ENCODE measurements around the gene MAGEB1. TPM values are rescaled to one million over a fixed set of nuclear protein-coding genes. Genes with fewer than 3 reads are reported as not detected.

Gene MAGEB1
- total RNA-seq, 6 experiments from 2014 or later: not detected

DNA sequence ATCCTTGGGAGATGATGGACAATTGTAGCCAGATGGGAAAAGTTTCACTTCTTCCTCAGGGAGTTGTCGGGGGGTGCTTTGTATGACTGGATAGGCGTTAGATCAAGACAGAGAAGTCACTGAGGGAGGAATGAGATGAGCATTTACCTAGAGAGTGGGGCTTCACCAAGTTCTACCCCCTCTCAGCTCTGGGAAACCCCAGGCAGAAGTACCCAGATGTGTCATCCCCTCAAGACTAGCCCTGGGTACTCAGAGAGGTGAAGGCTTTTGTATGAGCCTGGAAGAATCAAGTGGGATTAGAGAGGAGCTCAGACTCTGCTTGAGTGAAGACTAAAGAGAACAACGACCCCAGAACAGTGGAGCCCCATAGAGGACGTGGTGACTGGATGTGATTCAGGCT lies 1.9 kb downstream of the MAGEB1 start:
- H3K4me1 Mint-ChIP-seq (ENCODE audit: low read depth): no peaks in the 10 kb centered on the region
- no peaks in the 10 kb centered on the region for H3K9me3 Mint-ChIP-seq
- DNase-seq: no peak
- no peaks in the 10 kb centered on the region for H3K36me3 Mint-ChIP-seq (ENCODE audit: low read depth)
- H3K27ac Mint-ChIP-seq: no peak overlapping the region
- peaks cover 6% of the 10 kb centered on the region; the same call in 1 of the 2 replicates for H3K27me3 Mint-ChIP-seq (ENCODE audit: insufficient read depth)
- no peak overlapping the region for H3K4me3 Mint-ChIP-seq
- TF ChIP-seq CTCF (IDR thresholded peaks at IDR 0.05): no peak

GRCh38 chrX:30253257-30253656 lies 6.3 kb downstream of the MAGEB1 start:
- TF ChIP-seq CTCF (IDR thresholded peaks at IDR 0.05): no peak
- Mint-ChIP-seq H3K9me3 (peaks cover 5% of the 10 kb centered on the region; the same call in 1 of the 2 replicates), H3K4me1 (ENCODE audit: low read depth) (no peaks in the 10 kb centered on the region), H3K27ac (no peak overlapping the region), H3K27me3 (ENCODE audit: insufficient read depth) (peaks cover 4% of the 10 kb centered on the region), H3K4me3 (no peak overlapping the region), H3K36me3 (ENCODE audit: low read depth) (no peaks in the 10 kb centered on the region)
- DNase-seq: no peak

DNA sequence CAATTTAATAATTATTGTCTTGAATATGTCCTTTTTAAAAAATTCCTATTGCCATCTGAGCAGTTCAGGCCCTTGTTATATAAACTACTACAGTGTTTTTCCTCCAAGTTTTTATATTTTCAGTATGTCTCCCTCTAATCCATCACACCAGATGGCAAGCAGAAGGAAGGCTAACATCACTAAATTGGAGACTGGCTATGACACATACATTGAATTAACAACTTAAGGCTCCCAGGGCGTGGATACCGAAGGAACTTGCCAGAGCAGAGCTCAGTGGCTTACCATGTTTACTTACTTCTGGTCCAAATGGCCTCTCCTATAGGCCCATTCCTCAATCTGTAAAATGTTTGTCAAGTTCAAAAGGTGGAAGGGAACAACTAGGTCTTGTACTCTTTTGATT lies 13.0 kb downstream of the MAGEB1 start:
- DNase-seq: no peak
- no peak for TF ChIP-seq CTCF (IDR thresholded peaks at IDR 0.05)
- H3K27ac Mint-ChIP-seq: no peak overlapping the region
- H3K9me3 Mint-ChIP-seq: peaks cover 5% of the 10 kb centered on the region; the same call in 1 of the 2 replicates
- peaks cover 2% of the 10 kb centered on the region; the same call in 1 of the 2 replicates for H3K27me3 Mint-ChIP-seq (ENCODE audit: insufficient read depth)
- no peak overlapping the region for H3K4me3 Mint-ChIP-seq
- no peaks in the 10 kb centered on the region for H3K36me3 Mint-ChIP-seq (ENCODE audit: low read depth)
- no peaks in the 10 kb centered on the region for H3K4me1 Mint-ChIP-seq (ENCODE audit: low read depth)

GRCh38 chrX:30261012-30261411 lies 14.1 kb downstream of the MAGEB1 start:
- Mint-ChIP-seq H3K36me3 (ENCODE audit: low read depth) (no peaks in the 10 kb centered on the region), H3K9me3 (no peaks in the 10 kb centered on the region), H3K27ac (no peak overlapping the region), H3K27me3 (ENCODE audit: insufficient read depth) (peaks cover 2% of the 10 kb centered on the region; the same call in 1 of the 2 replicates), H3K4me1 (ENCODE audit: low read depth) (no peaks in the 10 kb centered on the region), H3K4me3 (no peak overlapping the region)
- no peak for DNase-seq
- TF ChIP-seq CTCF (IDR thresholded peaks at IDR 0.05): no peak

- no peaks in the 10 kb centered on the region for H3K4me1 Mint-ChIP-seq (ENCODE audit: low read depth)
- DNase-seq: no peak
- no peak overlapping the region for H3K27ac Mint-ChIP-seq
- no peak overlapping the region for H3K4me3 Mint-ChIP-seq
- no peaks in the 10 kb centered on the region for H3K27me3 Mint-ChIP-seq (ENCODE audit: insufficient read depth)
- no peaks in the 10 kb centered on the region for H3K9me3 Mint-ChIP-seq
- TF ChIP-seq CTCF (IDR thresholded peaks at IDR 0.05): no peak
- no peaks in the 10 kb centered on the region for H3K36me3 Mint-ChIP-seq (ENCODE audit: low read depth)
Measured at GRCh38 chrX:30262763-30263162, 15.8 kb downstream of the MAGEB1 start.

- Mint-ChIP-seq H3K4me1 (ENCODE audit: low read depth) (peaks cover 14% of the 10 kb centered on the region), H3K9me3 (no peaks in the 10 kb centered on the region), H3K36me3 (ENCODE audit: low read depth) (no peaks in the 10 kb centered on the region), H3K27me3 (ENCODE audit: insufficient read depth) (no peaks in the 10 kb centered on the region), H3K4me3 (no peak overlapping the region), H3K27ac (peak overlapping the region; percentile 29; the same call in 1 of the 2 replicates)
- DNase-seq: no peak
- TF ChIP-seq CTCF (IDR thresholded peaks at IDR 0.05): no peak
Measured at GRCh38 chrX:30270639-30271038, 23.7 kb downstream of the MAGEB1 start.
